ENCODE results near the gene ING4. TPM values are rescaled to one million over a fixed set of nuclear protein-coding genes. Genes with fewer than 3 reads are reported as not detected.

ING4 gene
- polyA plus RNA-seq, 1 of the 3 experiments (the other 2 are of a cell fraction): 96.5 TPM

- DNase-seq: peak; percentile 90
- Histone ChIP-seq H3K79me2 (ENCODE audit: insufficient read depth) (peaks cover 71% of the 10 kb centered on the region), H3K36me3 (replicated peaks in 1 of 2; ENCODE audit: control insufficient read depth in 1 of 2, insufficient read depth in 2 of 2, low read length in 1 of 2) (peaks cover 7 to 13% of the 10 kb centered on the region in 2 experiments), H3K9me3 (no peaks in the 10 kb centered on the region), H3F3A (replicated peaks; ENCODE audit: insufficient read depth) (peaks cover 15% of the 10 kb centered on the region), H3K9ac (peak overlapping the region; percentile 93), H3K4me3 (ENCODE audit: low read depth in 2 of 2, low read length in 1 of 2) (peak overlapping the region; percentile 78 to 79), H3K27ac (ENCODE audit: low read depth in 2 of 2, low read length in 1 of 2) (peak overlapping the region; percentile 90 to 99), H3K27me3 (ENCODE audit: insufficient read depth) (no peaks in the 10 kb centered on the region), H4K20me1 (ENCODE audit: insufficient read depth) (peaks cover 16% of the 10 kb centered on the region; the same call in 1 of the 2 replicates), H2AFZ (ENCODE audit: low read depth) (no peak overlapping the region), H3K9me2 (no peaks in the 10 kb centered on the region), H3K4me1 (ENCODE audit: control insufficient read depth in 1 of 2, insufficient read depth in 2 of 2, low read depth in 1 of 2, low read length in 1 of 2) (peaks cover 8% of the 10 kb centered on the region in 2 experiments; a peak in 2 of 4 replicates), H3K4me2 (peak overlapping the region; percentile 92)
- CTCF ChIA-PET: interaction anchor here (0.6 to 1.8 kb wide), 19 partner anchors 8 to 180 kb away, joined by 3 to 9 read pairs (median 4); partner anchors contain the start of gene MLF2
- POLR2A ChIA-PET: interaction anchor here (0.6 to 2.5 kb wide), 22 partner anchors 9 to 255 kb away, joined by 3 to 50 read pairs (median 5); partner anchors contain the start of genes C12orf57, CDCA3, COPS7A and LPAR5
- 0% methylated on average over 13 of the region's 13 CpGs for WGBS (ENCODE audit: low lambda C conversion rate)
- no peak for TF ChIP-seq GATA2 (CRISPR knock-in tag; IDR thresholded peaks at IDR 0.05)
- no peak for TF ChIP-seq REST (IDR thresholded peaks at IDR 0.05; ENCODE audit: low read depth, low read length)
- no peak for TF ChIP-seq FOXM1 (IDR thresholded peaks at IDR 0.05; ENCODE audit: low read depth)
- 0 out of 2 replicates have a peak, but pooled peaks have one; percentile 75 for TF ChIP-seq POLR2AphosphoS5 (IDR thresholded peaks at IDR 0.05; ENCODE audit: low read depth, low read length)
- TF ChIP-seq SIN3A (IDR thresholded peaks at IDR 0.05; ENCODE audit: borderline replicate concordance, low read depth, low read length): peak; percentile 80; the same call in 1 of the 2 replicates
- TF ChIP-seq, protein P1, sequence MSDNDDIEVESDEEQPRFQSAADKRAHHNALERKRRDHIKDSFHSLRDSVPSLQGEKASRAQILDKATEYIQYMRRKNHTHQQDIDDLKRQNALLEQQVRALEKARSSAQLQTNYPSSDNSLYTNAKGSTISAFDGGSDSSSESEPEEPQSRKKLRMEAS (IDR thresholded peaks at IDR 0.05; ENCODE audit: low read depth): peak; percentile 68; the same call in 1 of the 2 replicates
- TF ChIP-seq FOSL2 (IDR thresholded peaks at IDR 0.05; ENCODE audit: borderline replicate concordance, low read depth): no peak
- no peak for TF ChIP-seq MEF2A (IDR thresholded peaks at IDR 0.05; ENCODE audit: borderline replicate concordance, low read depth)
- TF ChIP-seq GABPA (IDR thresholded peaks at IDR 0.05; ENCODE audit: low read depth): peak; percentile 80
- peak; percentile 76 for TF ChIP-seq ELF1 (IDR thresholded peaks at IDR 0.05)
Observed at GRCh38 chr12:6688543-6688998, 25.7 kb upstream of the ING4 start.

GRCh38 chr12:6685814-6686213 is 22.9 kb upstream of the ING4 start:
- POLR2A ChIA-PET: no interaction called here
- H3K9me2 ChIP-seq: no peaks in the 10 kb centered on the region
- H3K27me3 ChIP-seq (ENCODE audit: insufficient read depth): no peaks in the 10 kb centered on the region
- H3K4me1 ChIP-seq (ENCODE audit: control insufficient read depth in 1 of 2, insufficient read depth in 2 of 2, low read depth in 1 of 2, low read length in 1 of 2): peaks cover 0 to 8% of the 10 kb centered on the region in 2 experiments; a peak in 2 of 4 replicates
- CTCF ChIA-PET: interaction anchor here (0.7 to 3.7 kb wide), 9 partner anchors 12 to 139 kb away, joined by 3 to 50 read pairs (median 3); partner anchors contain the start of gene NOP2
- H3K79me2 ChIP-seq (ENCODE audit: insufficient read depth): peaks cover 92% of the 10 kb centered on the region
- H3K27ac ChIP-seq (ENCODE audit: low read depth in 2 of 2, low read length in 1 of 2): no peak overlapping the region
- no peak for DNase-seq
- H3K9me3 ChIP-seq: no peaks in the 10 kb centered on the region
- H2AFZ ChIP-seq (ENCODE audit: low read depth): no peak overlapping the region
- H3F3A ChIP-seq (replicated peaks; ENCODE audit: insufficient read depth): peaks cover 11% of the 10 kb centered on the region
- 77% methylated on average over 3 of the region's 3 CpGs for WGBS (ENCODE audit: low lambda C conversion rate)
- no peak overlapping the region; the same call in 1 of the 2 replicates for H3K9ac ChIP-seq
- H3K36me3 ChIP-seq (replicated peaks in 1 of 2; ENCODE audit: control insufficient read depth in 1 of 2, insufficient read depth in 2 of 2, low read length in 1 of 2): peaks cover 2 to 25% of the 10 kb centered on the region in 2 experiments
- H3K4me3 ChIP-seq (ENCODE audit: low read depth in 2 of 2, low read length in 1 of 2): peak overlapping the region in 1 of 2 experiments; percentile 78; a peak in 1 of 4 replicates
- TF ChIP-seq GABPA (IDR thresholded peaks at IDR 0.05; ENCODE audit: low read depth) (no peak), RXRA (IDR thresholded peaks at IDR 0.05; ENCODE audit: borderline replicate concordance, low read depth) (no peak), IRF3 (IDR thresholded peaks at IDR 0.05; ENCODE audit: low read depth, low read length) (no peak), POLR2AphosphoS5 (IDR thresholded peaks at IDR 0.05; ENCODE audit: low read depth, low read length) (no peak), RFX5 (IDR thresholded peaks at IDR 0.05; ENCODE audit: low read length) (no peak), EP300 (IDR thresholded peaks at IDR 0.05; ENCODE audit: borderline replicate concordance in 1 of 2, low read depth in 1 of 2, low read length in 1 of 2) (no peak), SMC3 (IDR thresholded peaks at IDR 0.05; ENCODE audit: low read depth, low read length) (no peak)
- H3K4me2 ChIP-seq: peak overlapping the region; percentile 92
- peaks cover 37% of the 10 kb centered on the region for H4K20me1 ChIP-seq (ENCODE audit: insufficient read depth)

Measured in SK-N-SH (cell line).